Measurements from ENCODE around the gene DOCK3.
"Not testable (repeated sequence)": the region's sequence is repeated elsewhere in the genome, so short reads cannot be mapped to it uniquely, and the experiment has no call there.

DOCK3 gene

DNA sequence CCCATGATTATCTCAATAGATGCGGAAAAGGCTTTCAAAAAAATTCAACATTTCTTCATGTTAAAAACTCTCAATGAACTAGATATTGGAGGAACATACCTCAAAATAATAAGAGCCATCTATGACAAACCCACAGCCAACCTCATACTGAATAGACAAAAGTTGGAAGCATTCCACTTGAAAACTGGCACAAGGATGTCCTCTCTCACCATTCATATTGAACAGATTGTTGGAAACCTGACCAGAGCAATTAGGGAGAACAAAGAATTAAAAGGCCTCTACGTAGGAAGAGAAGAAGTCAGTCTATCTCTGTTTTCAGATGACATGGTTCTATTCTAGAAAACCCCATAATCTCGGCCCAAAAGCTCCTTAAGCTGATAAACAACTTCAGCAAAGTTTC, 435.9 kb downstream of the DOCK3 start:
- DNase-seq (ENCODE audit: low spot score): no peak

GRCh38 chr3:51122944-51123343, 448.2 kb downstream of the DOCK3 start:
- no peak for DNase-seq (ENCODE audit: low spot score)

- DNase-seq (ENCODE audit: low spot score): no peak
Measured at GRCh38 chr3:51123531-51123930, 448.8 kb downstream of the DOCK3 start.

DNA sequence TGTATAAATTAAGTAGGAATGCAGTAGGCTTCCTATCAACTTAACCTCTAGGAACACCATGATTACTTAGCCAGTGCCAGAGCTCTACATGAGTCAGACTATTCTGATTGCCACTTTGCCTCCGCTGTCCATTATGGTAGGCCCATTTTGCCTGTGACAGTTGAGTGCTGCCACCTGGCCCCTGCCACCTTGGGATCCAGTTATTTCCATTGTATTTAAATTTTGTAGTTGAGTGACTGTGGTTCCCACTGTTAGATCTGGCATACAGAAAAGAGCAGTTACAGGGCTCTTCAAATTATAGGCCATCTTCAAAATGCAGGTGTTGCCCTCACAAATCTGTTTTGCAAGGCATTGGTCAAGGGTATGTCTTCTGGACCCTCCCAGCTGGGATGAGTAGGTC, 456.9 kb downstream of the DOCK3 start:
- not testable (repeated sequence) for DNase-seq (ENCODE audit: low spot score)

- DNase-seq (ENCODE audit: low spot score): no peak
Measured at GRCh38 chr3:51137715-51138114, 463.0 kb downstream of the DOCK3 start.

DNA sequence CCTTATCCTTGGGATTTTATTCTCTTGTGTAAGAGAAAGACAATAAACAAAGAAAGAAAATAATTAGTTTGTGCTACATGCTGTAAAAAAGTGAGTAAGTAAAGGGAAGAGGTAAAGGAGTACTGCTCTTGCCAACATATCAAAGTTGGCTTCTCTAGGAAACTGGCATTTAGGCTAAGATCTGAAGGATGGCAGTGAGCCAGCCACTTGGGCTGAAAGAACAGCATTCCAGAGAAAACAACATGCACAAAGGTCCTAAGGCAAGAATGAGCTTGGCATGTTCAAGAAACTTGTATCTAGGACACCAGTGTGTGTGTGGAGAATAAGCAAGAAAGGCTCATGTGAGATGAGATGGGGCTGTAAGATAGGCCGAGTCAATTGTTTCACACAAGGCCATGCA, 464.9 kb downstream of the DOCK3 start:
- no peak for DNase-seq (ENCODE audit: low spot score)

DNA sequence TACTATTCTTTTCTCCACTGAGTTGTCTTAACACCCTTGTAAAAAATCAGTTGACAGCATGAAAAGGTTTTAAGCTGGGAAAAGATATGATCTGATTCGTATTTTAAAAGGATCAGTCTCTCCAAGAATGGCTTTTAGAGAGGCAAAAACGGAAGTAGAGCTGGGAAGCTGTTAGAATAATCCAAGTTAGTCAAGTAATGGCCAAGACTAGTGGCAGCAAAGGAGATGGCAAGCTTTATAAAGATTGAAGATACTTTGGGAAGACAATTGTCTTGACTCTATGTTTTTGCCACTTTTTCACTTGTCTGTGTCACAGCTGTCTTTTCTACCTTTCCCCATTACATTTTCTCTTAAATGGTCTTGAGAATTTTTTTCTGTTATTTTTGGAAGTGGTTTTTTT, 466.8 kb downstream of the DOCK3 start:
- DNase-seq (ENCODE audit: low spot score): no peak

- no peak for DNase-seq (ENCODE audit: low spot score)
Measured at GRCh38 chr3:51145811-51146585, 471.3 kb downstream of the DOCK3 start.

GRCh38 chr3:51146781-51147180, 472.1 kb downstream of the DOCK3 start:
- no peak for DNase-seq (ENCODE audit: low spot score)

DNA sequence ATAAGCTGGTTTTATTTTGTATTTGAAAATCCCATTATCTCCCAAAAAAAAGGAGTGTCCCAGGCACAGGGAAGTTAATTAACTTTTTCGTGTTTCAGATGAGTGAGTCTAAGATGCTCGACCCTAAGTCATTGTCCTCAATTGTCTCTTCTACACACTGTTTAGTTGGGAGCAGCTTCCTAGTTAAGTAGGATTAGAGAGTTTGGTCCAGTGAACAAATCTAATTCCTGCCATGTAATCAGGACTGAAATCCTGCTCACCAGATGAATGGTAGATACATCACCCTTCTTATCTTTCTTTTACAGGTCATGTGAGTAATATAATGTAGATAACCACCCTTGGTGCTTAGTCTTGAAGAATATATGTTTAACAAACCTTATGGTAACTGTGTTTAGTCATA, 481.4 kb downstream of the DOCK3 start:
- no peak for DNase-seq (ENCODE audit: low spot score)

- no peak for DNase-seq (ENCODE audit: low spot score)
Measured at GRCh38 chr3:51163051-51163450, 488.3 kb downstream of the DOCK3 start.

GRCh38 chr3:51173518-51174271, 499.0 kb downstream of the DOCK3 start:
- DNase-seq (ENCODE audit: low spot score): no peak

- no peak for DNase-seq (ENCODE audit: low spot score)
Measured at GRCh38 chr3:51176923-51177322, 502.2 kb downstream of the DOCK3 start.

GRCh38 chr3:51186446-51186845, 511.7 kb downstream of the DOCK3 start:
- DNase-seq (ENCODE audit: low spot score): not testable (repeated sequence)

- DNase-seq (ENCODE audit: low spot score): no peak
Measured at GRCh38 chr3:51190199-51190598, 515.5 kb downstream of the DOCK3 start.

GRCh38 chr3:51190827-51191226, 516.1 kb downstream of the DOCK3 start:
- DNase-seq (ENCODE audit: low spot score): no peak

DNA sequence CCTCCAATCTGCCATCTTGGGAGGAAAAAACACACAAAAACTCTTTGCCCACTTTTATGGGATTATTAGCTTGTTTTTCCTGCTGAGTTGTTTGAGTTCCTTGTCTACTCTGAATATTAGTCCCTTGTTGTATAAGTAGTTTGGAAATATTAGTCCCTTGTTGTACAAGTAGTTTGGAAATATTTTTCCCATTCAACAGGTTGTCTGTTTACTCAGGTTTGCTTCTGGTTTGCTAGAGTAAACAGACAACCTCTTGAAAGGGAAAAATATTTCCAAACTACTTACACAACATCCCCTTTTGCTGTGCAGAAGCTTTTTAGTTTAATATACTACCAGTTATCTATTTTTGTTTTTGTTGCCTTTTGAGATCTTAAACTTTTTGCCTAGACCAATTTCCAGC, 517.0 kb downstream of the DOCK3 start:
- DNase-seq (ENCODE audit: low spot score): no peak

DNA sequence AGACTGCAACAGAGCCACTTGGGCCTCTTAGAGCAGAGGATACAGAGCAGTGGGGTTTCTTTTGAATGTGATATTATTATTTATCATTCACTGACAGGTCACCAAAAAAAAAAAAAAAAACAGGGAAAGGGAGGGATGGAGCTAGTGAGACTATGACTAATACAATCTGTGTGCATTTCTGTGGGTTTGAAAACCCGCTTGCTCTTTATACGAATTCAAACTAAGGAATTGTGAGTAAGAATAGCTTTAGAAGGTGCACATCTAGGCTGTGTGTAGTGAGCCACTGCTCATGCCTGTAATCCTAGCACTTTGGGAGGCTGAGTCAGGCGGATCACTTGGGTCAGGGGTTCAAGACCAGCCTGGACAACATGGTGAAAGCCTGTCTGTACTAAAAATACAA, 523.8 kb downstream of the DOCK3 start:
- no peak for DNase-seq (ENCODE audit: low spot score)

DNA sequence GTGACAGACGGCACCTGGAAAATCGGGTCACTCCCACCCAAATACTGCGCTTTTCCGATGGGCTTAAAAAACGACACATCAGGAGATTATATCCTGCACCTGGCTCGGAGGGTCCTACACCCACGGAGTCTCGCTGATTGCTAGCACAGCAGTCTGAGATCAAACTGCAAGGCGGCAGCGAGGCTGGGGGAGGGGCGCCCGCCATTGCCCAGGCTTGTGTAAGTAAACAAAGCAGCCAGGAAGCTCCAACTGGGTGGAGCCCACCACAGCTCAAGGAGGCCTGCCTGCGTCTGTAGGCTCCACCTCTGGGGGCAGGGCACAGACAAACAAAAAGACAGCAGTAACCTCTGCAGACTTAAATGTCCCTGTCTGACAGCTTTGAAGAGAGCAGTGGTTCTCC, 524.6 kb downstream of the DOCK3 start:
- not testable (repeated sequence) for DNase-seq (ENCODE audit: low spot score)

DNA sequence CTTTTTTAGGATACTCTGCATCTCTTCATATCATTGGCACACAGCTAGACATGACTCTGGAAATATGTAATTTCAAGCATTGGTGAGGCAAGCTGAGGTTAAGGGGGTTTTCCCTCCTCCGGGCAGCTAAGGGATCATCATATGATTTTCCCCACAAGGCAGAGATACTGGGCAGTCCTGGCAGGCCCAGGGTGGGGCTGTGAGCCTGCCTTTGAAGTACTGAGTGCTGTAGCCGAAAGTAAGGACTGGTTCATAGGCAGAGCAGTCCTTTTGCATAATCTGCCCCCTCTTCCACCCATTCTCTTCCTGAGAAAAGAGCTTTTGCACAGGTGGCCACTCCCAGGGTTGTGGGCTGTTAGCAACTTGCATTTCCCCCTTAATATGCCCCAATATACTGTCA, 541.6 kb downstream of the DOCK3 start:
- no peak for DNase-seq (ENCODE audit: low spot score)

GRCh38 chr3:51221959-51222358, 547.2 kb downstream of the DOCK3 start:
- no peak for DNase-seq (ENCODE audit: low spot score)

GRCh38 chr3:51224283-51224682, 549.6 kb downstream of the DOCK3 start:
- no peak for DNase-seq (ENCODE audit: low spot score)

- no peak for DNase-seq (ENCODE audit: low spot score)
Measured at GRCh38 chr3:51224843-51225242, 550.1 kb downstream of the DOCK3 start.

- DNase-seq (ENCODE audit: low spot score): no peak
Measured at GRCh38 chr3:51242939-51243338, 568.2 kb downstream of the DOCK3 start.

Data from LoVo (cell line).